Activated CD4-positive, alpha-beta T cell treated with anti-CD3 and anti-CD28 coated beads, Interleukin-2, amount 50 U/mL, for 16 hours (primary cell): ENCODE results near the gene TEAD1.

Experiments used
- DNase-seq: peaks from one replicate; pipeline ENCODE4 v3.0.0-alpha.2; 2020

Gene TEAD1

DNA sequence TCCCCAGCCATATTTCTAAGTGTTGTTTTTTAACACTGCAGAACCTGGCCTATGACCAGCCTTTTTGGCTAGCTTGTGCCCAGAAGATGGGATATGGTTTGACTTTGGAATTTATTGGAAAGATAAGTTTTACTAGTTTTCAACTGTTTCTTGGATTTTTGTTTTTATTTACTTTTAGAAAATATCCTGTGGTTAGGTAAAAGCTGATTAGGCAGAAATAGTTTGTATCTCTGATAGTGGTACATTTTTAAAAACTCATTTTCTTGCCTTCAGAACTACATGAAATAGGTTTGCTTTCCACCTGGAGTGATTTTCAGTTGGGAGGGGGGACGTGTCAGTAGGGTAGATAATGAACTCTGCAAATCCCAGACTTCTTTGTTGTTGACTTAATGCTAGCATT lies 243.6 kb downstream of the TEAD1 start:
- DNase-seq: no peak

GRCh38 chr11:12918667-12919066 lies 244.4 kb downstream of the TEAD1 start:
- DNase-seq: no peak

DNA sequence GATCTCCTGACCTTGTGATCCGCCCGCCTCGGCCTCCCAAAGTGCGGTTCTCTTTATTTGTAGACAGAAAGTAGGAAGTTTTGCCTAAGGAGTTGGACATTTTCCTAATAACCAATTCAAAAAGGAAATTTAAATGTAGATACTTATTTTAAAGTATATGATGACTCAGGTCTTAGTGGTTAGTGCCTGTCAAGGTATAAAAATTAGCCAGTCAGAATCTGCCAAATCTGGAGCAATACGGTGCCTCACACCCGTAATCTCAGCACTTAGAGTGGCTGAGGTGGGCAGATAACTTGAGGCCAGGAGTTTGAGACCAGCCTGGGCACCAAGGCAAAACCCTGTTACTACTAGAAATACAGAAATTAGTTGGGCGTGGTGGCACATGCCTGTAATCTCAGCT lies 248.2 kb downstream of the TEAD1 start:
- DNase-seq: no peak

- no peak for DNase-seq
These were observed 248.8 kb downstream of the TEAD1 start for GRCh38 chr11:12922980-12923507.

- peak; percentile 3 for DNase-seq
These were observed 250.4 kb downstream of the TEAD1 start for GRCh38 chr11:12924650-12925049.

- DNase-seq: no peak
These were observed 251.3 kb downstream of the TEAD1 start for GRCh38 chr11:12925520-12925919.

DNA sequence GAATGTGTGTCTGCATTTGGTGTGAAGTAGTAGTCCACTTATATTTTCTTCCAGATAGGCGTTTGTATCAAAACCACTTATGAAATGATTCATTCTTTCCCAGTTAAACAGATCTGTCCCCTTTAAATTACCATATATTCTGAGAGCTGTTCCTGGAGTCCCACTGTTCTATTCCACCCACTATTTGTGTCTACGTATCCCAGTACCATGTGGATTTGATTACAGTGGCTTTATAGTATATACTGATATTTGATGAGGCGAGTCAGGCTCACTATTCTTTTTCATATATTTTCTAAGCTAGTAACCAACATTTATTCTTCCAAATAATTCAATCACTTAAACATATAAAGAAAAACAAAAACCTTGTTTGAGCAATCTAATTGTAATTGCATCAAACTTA lies 253.0 kb downstream of the TEAD1 start:
- no peak for DNase-seq

- no peak for DNase-seq
These were observed 253.7 kb downstream of the TEAD1 start for GRCh38 chr11:12927886-12928285.

DNA sequence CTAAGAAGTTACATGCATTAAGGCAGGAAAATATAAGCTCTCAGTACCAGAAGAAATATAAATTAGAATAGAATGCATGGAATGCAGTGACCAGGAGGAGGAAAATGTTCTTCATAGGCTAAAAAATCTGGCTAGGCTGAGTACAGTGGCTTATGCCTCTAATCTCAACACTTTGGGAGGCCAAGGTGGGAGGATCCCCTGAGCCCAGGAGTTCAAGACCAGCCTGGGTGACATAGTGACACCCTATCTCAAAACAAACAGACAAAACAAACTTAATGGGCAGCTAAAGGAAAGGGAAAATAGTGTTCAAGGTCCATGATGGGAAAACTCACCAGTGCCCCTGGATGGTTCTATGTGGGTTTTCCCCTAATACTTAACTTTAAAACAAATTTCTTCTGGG lies 256.6 kb downstream of the TEAD1 start:
- DNase-seq: no peak

GRCh38 chr11:12932485-12932884 lies 258.3 kb downstream of the TEAD1 start:
- no peak for DNase-seq

DNA sequence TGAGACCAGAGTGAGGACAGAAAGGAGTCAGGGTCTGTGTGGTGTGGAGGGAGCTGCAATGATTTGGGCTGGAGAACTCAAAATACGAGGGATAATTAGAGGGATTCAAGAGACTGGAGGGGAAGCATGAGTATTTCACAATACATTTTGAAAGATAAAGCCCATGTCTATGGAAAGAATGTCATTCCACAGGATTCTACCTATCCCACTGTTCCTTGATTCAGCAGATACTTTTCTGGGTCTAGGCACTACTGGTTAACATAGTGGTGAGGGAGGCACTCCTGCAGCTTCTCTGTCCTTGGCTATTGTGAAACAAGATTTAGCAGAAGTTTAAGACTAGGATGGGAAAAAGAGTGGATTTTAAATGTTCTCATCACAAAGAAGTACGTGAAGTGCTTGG lies 262.0 kb downstream of the TEAD1 start:
- no peak for DNase-seq

- no peak for DNase-seq
These were observed 264.5 kb downstream of the TEAD1 start for GRCh38 chr11:12938590-12939247.

DNA sequence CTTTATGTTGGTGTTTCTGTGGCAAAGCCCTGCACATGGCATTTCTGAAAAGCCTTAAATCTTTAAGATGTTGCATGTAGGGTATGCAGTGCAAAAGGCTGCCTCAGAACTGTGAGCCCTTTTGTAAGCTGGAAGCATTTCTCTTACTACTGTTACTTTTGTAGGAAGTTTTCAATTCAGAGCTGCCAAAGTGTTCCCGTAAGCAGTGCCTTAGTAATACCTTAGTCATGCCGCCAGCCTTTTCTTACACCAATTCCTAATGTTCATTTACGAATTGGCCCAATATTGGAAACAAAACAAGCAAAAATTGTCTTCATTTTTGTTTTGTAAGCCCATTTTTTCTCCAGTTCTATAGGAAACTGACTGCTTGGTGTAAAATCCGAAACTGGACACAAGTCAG lies 267.4 kb downstream of the TEAD1 start:
- DNase-seq: no peak

DNA sequence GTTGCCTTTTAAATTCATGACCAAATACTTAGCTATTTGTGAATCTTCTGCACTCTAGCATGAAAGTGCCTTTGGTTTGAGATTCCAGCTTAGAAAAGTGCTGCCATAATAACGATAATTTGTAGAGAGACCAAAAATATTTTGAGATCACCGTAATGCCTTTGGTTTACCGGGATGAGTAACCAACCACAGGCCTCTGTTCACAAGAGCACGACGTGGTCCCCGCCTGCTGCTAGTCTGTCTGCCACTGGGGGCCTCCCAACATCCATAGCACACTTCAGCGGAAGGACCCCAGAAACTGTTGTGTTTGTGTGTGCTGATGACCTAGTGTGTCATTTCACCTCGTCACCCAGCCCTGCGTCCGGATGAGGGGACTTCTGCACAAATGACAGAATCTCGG lies 267.9 kb downstream of the TEAD1 start:
- DNase-seq: no peak

DNA sequence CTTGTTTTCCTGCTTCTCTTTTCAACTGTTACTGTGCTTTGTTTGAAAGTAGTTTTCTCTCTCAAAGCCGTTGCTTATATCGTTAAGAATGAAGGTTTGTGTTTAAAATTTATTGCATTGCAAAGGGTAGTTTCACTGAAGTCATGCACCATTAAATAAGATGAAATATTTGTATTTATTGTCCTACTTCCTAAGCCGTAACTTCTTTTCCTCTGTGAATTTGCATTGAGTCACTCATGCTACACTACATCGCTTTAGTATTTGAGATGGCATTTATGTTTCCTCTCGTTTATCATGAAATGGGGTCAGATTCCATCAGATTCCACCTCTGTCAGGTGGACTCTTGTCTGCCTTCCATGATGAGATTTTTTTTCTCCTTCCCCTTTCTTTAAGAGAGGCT lies 269.1 kb downstream of the TEAD1 start:
- no peak for DNase-seq

DNA sequence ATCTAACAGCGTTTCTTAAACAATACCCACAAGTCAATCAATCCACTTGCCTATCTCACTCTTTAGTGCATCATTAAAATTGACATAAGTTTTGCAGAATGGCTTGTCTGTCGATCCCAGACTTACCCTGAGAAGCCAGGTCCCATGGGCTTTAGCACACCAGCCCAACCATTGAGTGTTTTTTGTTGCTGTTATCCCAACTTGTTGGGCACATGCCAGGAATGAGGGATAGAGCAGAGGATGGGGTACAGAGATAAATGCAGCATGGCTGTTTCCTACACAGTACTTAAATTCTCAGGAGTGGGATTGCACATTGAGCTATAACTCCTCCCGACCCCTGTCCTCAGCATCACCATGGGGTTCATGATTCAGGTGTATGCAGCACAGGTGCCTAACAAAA lies 270.7 kb downstream of the TEAD1 start:
- DNase-seq: no peak

DNA sequence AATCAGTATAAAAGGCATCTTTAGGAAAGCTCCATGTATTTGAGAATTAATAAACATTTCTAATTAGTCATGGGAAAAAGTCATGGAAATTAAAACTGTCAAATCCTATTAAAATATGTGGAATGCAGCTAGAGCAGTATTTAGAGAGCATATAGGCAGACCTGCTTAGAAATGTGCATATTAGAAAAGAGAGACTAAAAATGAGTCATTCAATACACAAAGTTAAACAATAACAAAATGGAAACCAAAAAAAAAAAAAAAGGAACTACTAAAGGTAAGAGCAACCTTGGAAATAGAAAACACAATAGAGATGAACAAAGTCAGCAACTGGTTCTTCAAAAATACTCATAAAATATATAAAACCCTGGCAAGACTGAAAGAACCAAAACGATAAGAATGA lies 275.2 kb downstream of the TEAD1 start:
- DNase-seq: no peak

DNA sequence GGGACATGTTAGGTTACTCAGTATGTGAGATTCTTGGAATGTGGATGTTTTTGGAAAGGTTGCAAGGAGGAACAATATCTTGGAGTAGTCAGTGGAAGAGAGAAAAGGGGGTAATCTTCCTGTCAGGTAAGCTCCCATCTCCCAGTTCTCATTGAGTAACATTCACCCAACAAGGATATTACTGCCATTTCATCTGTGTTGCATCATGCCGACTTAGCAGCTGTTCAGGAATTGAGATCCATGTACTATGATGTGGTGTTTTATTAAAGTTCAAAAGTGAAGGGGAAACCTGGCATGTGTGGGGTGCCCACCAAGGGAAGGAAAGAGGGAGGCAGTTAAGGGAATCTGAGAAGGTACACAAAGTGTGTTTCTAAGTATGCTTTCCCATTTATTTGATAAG lies 276.4 kb downstream of the TEAD1 start:
- no peak for DNase-seq

DNA sequence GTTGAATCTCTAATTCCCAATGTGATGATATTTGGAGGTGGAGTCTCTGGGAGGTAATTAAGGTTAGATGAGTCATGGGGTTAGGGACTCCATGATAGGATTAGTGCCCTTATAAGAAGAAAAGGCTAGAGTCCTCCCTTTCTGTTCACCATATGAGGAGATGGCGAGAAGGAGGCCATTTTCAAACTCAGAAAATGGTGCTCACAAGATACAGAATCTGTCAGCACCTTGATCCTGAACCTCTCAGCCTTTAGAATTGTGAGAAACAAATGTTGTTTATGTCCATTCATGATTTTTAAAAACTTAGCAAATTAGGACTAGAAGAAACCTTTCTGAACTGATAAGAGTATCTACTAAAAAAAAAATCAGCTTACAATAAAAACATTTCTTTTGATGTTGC lies 277.2 kb downstream of the TEAD1 start:
- no peak for DNase-seq

GRCh38 chr11:12952094-12952493 lies 277.9 kb downstream of the TEAD1 start:
- no peak for DNase-seq

DNA sequence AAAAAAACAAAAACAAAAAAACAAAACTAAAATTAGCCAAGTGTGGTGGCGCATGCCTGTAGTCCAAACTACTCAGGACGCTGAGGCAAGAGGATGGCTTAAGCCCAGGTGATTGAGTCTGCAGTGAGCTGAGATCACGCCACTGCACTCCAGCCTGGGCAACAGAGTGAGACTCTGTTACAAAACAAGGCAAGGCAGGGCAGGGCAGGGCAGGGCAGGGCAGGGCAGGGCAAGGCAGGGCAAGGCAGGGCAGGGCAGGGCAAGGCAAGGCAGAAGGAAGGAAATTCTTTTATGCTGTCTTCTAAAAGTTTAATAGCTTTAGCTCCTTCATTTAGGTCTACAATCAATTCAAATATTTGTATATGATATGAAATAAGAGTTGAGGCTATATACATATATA lies 284.8 kb downstream of the TEAD1 start:
- DNase-seq: no peak

DNA sequence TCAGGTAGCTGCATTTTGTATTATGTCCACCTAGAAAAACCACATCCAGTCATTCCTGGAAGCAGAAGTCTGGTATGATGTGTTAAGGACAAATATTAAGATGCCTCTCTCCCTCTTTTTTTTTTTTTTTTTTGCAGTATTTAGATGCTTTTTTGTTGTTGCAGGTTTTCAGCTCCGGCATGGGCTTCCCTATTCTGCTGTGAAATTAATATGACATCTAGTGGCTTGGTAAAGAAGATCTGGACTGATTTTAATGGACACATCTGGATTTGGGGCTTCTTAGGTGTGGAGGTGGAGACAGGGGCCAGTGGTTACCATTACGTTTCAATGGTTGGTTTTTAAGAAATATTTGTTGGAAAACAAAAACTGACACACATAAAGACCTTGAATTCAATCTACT lies 287.4 kb downstream of the TEAD1 start:
- no peak for DNase-seq

GRCh38 chr11:12962306-12962705 lies 288.1 kb downstream of the TEAD1 start:
- DNase-seq: no peak

GRCh38 chr11:12963051-12963450 lies 288.8 kb downstream of the TEAD1 start:
- no peak for DNase-seq

- DNase-seq: peak; percentile 60
These were observed 289.7 kb downstream of the TEAD1 start for GRCh38 chr11:12963792-12964536.
